GM10847 (cell line): ENCODE results near the gene AIDA.
A peak's percentile ranks its signal among the peaks of the same experiment; 100 is the strongest.

Source experiments
- POLR2A ChIP-seq: IDR thresholded peaks from 2 replicates; pipeline ENCODE4 v1.6.1; 2011; ENCODE audit not compliant: insufficient read length; ENCODE audit errors: extremely low read depth

AIDA gene

GRCh38 chr1:222680080-222680479, 32.2 kb downstream of the AIDA start:
- TF ChIP-seq POLR2A, result no peak

GRCh38 chr1:222670110-222670509, 42.2 kb downstream of the AIDA start:
- TF ChIP-seq POLR2A, result no peak

GRCh38 chr1:222665964-222666363, 46.3 kb downstream of the AIDA start:
- no peak for TF ChIP-seq POLR2A

- TF ChIP-seq POLR2A, result no peak
These were observed 48.8 kb downstream of the AIDA start for GRCh38 chr1:222663431-222663934.

- TF ChIP-seq POLR2A, result no peak
These were observed 54.4 kb downstream of the AIDA start for GRCh38 chr1:222657899-222658298.

GRCh38 chr1:222656391-222657155, 55.7 kb downstream of the AIDA start:
- TF ChIP-seq POLR2A, result no peak

GRCh38 chr1:222654849-222655248, 57.4 kb downstream of the AIDA start:
- TF ChIP-seq POLR2A, result no peak

- TF ChIP-seq POLR2A, result no peak
These were observed 59.0 kb downstream of the AIDA start for GRCh38 chr1:222653178-222653827.

- no peak for TF ChIP-seq POLR2A
These were observed 59.6 kb downstream of the AIDA start for GRCh38 chr1:222652676-222653075.

- TF ChIP-seq POLR2A, result no peak
These were observed 67.7 kb downstream of the AIDA start for GRCh38 chr1:222644636-222644980.

- peak; percentile 55 for TF ChIP-seq POLR2A
These were observed 68.2 kb downstream of the AIDA start for GRCh38 chr1:222643938-222644635.

- no peak for TF ChIP-seq POLR2A
These were observed 68.7 kb downstream of the AIDA start for GRCh38 chr1:222643606-222643937.

GRCh38 chr1:222642468-222642867, 69.8 kb downstream of the AIDA start:
- no peak for TF ChIP-seq POLR2A

GRCh38 chr1:222641269-222641948, 70.9 kb downstream of the AIDA start:
- no peak for TF ChIP-seq POLR2A

- TF ChIP-seq POLR2A, result no peak
These were observed 77.9 kb downstream of the AIDA start for GRCh38 chr1:222634180-222635013.

GRCh38 chr1:222632749-222633148, 79.5 kb downstream of the AIDA start:
- no peak for TF ChIP-seq POLR2A
